Neutrophil (primary cell): Measurements from ENCODE around the gene UBE2L6.
"Not testable (repeated sequence)": the region's sequence is repeated elsewhere in the genome, so short reads cannot be mapped to it uniquely, and the experiment has no call there.

Source experiments
- H3K27ac ChIP-seq: fragments of 200-600 bp; sonication (generic); 2 replicates; pipeline ENCODE4 v1.5.1; 2016; ENCODE audit warnings: mild to moderate bottlenecking, moderate library complexity
- H3K27me3 ChIP-seq: fragments of 200-600 bp; sonication (generic); 2 replicates; pipeline ENCODE4 v1.6.0; 2016; ENCODE audit warnings: mild to moderate bottlenecking
- H3K36me3 ChIP-seq: fragments of 200-600 bp; sonication (generic); 2 replicates; pipeline ENCODE4 v1.5.1; 2017
- H3K4me1 ChIP-seq, 2 experiments: fragments of 200-600 bp in 1 of 2; sonication (generic) in 1 of 2; 1 replicate in 1 of 2; 2 replicates in 1 of 2; pipeline versions ENCODE4 v1.5.1 to v1.6.1; 2013 to 2016; ENCODE audit warnings: low read depth in 1 of 2, low read length in 1 of 2, mild to moderate bottlenecking in 1 of 2, moderate library complexity in 1 of 2; ENCODE audit not compliant: control insufficient read depth in 1 of 2, insufficient read depth in 1 of 2
- H3K4me3 ChIP-seq, 2 experiments: fragments of 200-600 bp in 1 of 2; sonication (generic) in 1 of 2; 1 replicate in 1 of 2; 2 replicates in 1 of 2; pipeline ENCODE4 v1.5.1; 2013 to 2016; ENCODE audit warnings: low read depth in 1 of 2, low read length in 1 of 2, mild to moderate bottlenecking in 1 of 2, moderate library complexity in 1 of 2
- H3K9me3 ChIP-seq: fragments of 200-600 bp; sonication (generic); 2 replicates; pipeline ENCODE4 v1.5.1; 2016
- TF ChIP-seq, protein P1 (sequence below): fragments of 200-600 bp; sonication (generic); IDR thresholded peaks from 2 replicates; pipeline ENCODE4 v1.5.1; 2016; ENCODE audit warnings: antibody characterized with exemption

UBE2L6 gene

DNA sequence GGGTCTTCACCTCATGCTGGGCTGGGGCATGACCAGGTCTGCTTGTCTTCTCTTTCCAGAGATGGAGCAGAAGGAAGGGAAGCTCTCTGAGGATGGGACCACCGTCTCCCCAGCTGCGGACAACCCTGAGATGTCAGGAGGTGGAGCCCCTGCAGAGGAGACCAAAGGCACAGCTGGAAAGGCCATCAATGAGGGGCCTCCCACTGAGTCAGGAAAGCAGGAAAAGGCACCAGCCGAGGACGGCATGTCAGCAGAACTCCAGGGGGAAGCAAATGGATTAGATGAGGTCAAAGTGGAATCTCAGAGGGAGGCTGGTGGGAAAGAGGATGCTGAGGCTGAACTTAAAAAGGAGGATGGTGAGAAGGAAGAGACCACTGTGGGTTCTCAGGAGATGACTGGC, 24.9 kb downstream of the UBE2L6 start:
- Histone ChIP-seq H3K4me3 (no peak overlapping the region), H3K27me3 (no peaks in the 10 kb centered on the region), H3K36me3 (peaks cover 17% of the 10 kb centered on the region), H3K9me3 (no peaks in the 10 kb centered on the region), H3K27ac (no peak overlapping the region), H3K4me1 (no peaks in the 10 kb centered on the region)
- TF ChIP-seq, protein P1, sequence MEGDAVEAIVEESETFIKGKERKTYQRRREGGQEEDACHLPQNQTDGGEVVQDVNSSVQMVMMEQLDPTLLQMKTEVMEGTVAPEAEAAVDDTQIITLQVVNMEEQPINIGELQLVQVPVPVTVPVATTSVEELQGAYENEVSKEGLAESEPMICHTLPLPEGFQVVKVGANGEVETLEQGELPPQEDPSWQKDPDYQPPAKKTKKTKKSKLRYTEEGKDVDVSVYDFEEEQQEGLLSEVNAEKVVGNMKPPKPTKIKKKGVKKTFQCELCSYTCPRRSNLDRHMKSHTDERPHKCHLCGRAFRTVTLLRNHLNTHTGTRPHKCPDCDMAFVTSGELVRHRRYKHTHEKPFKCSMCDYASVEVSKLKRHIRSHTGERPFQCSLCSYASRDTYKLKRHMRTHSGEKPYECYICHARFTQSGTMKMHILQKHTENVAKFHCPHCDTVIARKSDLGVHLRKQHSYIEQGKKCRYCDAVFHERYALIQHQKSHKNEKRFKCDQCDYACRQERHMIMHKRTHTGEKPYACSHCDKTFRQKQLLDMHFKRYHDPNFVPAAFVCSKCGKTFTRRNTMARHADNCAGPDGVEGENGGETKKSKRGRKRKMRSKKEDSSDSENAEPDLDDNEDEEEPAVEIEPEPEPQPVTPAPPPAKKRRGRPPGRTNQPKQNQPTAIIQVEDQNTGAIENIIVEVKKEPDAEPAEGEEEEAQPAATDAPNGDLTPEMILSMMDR, result no peak

DNA sequence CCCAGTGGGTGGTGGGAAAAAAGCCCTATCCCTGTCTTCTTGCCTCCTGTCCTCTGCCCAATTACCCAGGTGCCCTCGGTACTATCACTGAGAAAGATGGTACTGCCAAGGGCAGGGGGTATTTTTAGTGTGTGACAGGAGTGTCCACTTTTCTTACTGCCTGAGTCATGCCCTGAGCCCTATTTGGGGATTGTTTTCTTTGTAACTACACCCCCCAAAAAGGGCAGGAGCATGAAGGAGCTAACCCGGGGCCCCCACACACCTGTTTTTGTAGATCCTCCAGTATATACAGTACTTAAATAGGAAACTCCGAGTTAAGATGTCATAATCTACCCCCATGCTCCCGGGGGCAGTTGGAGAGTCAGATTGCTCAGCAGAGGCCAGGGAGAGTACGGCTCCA, 26.3 kb downstream of the UBE2L6 start:
- TF ChIP-seq, protein P1, result no peak
- H3K36me3 ChIP-seq, result peaks cover 2% of the 10 kb centered on the region

DNA sequence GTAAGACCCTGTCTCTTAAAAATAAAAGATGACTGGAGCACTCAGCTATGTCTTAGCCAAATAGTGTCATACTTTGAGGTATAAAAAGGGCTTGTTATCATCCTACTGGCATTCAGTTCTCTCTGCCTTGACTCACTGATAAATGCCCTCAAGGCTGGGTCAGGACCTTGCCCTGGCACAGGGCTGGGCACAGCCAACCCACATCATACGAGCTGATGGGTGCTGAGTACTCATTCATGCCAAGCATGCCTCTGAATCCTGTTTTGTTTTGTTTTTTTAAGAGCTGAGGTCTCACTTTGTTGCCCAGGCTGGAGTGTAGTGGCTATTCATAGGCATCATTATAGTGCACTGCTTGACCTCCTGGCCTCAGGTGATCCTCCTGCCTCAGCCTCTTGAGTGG, 28.1 kb downstream of the UBE2L6 start:
- no peaks in the 10 kb centered on the region for H3K36me3 ChIP-seq
- H3K4me1 ChIP-seq, result no peaks in the 10 kb centered on the region
- no peak overlapping the region for H3K27ac ChIP-seq
- TF ChIP-seq, protein P1, result no peak
- H3K27me3 ChIP-seq, result no peaks in the 10 kb centered on the region
- no peaks in the 10 kb centered on the region for H3K9me3 ChIP-seq
- no peak overlapping the region for H3K4me3 ChIP-seq

More for the DNA sequence above, 26.3 kb downstream of the UBE2L6 start:
- H3K9me3 ChIP-seq, result no peaks in the 10 kb centered on the region
- H3K4me3 ChIP-seq, result no peak overlapping the region
- no peaks in the 10 kb centered on the region for H3K4me1 ChIP-seq
- no peak overlapping the region for H3K27ac ChIP-seq
- no peaks in the 10 kb centered on the region for H3K27me3 ChIP-seq

DNA sequence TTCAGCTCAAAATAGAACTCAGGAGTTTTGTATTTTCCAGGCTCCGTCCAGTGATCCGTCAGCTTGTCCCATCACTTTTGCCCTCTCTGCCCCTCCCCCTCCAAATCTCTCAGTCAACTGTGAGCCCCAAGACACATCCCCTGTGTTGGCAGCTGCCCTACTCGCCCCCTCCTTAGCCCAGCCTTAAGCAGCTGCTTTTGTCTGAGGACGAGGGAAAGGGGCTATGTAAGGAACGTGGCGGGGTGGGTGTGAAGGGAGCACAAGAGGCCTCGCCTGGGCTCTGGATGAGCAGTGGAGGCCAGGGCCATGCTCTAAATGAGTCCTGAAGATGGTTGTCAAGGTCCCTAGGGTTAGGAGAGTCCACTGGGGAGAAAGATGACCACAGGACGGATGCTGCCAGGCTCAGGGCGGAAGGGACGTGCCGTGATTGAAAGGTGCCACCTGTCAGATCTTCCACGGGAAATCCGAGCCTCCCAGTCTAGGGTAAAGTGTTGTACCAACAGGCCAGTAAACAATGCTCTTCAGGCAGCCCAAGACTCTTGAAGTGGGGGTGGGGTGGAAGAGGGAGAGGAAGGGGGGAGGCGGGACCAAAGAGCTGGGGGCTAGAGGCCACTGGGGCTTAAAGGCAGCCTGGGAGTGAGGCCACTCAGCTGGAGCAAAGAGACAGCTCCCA, 30.4 kb downstream of the UBE2L6 start, which contains the start of gene SMTNL1:
TSS of gene SMTNL1 (plus strand) at position 649 of the 673 bp plus-strand sequence. CDS start 5,048 bp downstream, outside the sequence.
- Histone ChIP-seq H3K9me3 (no peaks in the 10 kb centered on the region), H3K4me3 (no peak within 1 kb of the TSS), H3K27me3 (no peaks in the 10 kb centered on the region), H3K27ac (no peak within 1 kb of the TSS), H3K4me1 (no peaks in the 10 kb centered on the region), H3K36me3 (no peaks in the 10 kb centered on the region)
- TF ChIP-seq, protein P1, result no peak

DNA sequence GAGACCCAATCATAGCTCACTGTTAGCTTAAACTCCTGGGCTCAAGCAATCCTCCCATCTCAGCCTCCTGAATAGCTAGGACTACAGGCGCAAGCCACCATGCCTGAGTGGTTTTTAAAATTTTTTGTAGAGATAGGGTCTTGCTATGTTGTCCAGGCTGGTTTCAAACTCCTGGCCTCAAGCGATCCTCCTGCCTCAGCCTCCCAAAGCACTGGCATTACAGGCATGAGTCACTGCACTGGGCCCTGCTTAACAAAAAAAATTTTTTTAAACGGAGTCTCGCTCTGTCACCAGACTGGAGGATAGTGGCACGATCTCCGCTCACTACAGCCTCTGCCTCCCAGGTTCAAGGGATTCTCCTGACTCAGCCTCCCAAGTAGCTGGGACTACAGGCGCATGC, 33.0 kb downstream of the UBE2L6 start:
- not testable (repeated sequence) for H3K27ac ChIP-seq, H3K4me3 ChIP-seq, H3K9me3 ChIP-seq, H3K36me3 ChIP-seq, H3K27me3 ChIP-seq
- H3K4me1 ChIP-seq, result peaks cover 18 to 20% of the 10 kb centered on the region in 2 experiments

DNA sequence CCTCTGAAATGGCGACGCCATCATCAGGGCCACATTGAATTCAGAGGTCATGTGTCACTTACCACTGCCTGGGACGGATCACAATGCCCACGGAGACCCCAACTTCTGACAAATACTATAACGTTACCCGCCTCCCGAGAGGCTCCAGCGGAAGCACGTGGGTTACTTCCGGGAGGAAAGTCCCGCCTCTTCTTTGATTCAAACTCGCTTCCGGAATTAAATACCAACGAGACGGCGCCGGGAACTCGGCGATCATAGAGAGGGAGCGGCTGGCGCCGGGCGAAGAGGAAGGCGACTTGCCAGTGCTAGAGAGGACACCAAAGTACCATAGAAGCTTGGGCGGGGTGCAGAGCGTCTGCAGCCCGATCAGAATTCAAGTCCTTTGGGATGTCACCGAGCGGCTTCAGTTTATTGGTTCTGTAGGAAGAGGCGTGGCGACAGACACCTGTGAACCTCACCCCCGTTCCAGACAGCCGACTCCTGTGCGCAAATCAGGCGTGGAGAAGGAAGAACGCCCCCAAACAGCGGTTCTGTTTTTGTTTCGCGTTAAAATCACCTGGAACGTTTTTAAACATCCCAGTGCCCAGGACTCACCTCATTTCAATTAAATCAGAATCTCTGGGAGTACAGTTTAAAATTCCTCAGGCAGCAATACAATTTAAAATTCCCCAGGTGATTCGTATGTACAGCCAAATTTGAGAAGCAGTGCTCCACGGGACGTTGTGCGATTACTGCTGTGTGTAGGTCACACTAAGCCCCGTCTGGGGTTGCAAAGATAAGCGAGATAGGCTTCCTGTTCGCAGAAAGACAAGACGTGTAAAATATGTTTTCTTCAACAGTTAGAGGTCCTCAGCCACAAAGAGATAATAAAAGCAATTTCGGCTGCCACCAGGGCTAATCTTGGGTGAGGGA, 36.6 kb downstream of the UBE2L6 start, which contains the start of gene TIMM10:
TSS of gene TIMM10 (minus strand) at position 159 of the 912 bp plus-strand sequence. CDS start 565 bp downstream, outside the sequence.
- Histone ChIP-seq H3K9me3 (no peaks in the 10 kb centered on the region), H3K27ac (peak within 1 kb of the TSS; percentile 77), H3K36me3 (no peaks in the 10 kb centered on the region), H3K4me3 (peak within 1 kb of the TSS; percentile 74 to 75), H3K27me3 (no peaks in the 10 kb centered on the region), H3K4me1 (peaks cover 22 to 25% of the 10 kb centered on the region in 2 experiments)
- TF ChIP-seq, protein P1, result no peak
